Endothelial cell of umbilical vein (primary cell): ENCODE data around the gene TRPM1.

ENCODE experiments used
- CTCF ChIP-seq, 2 donors: IDR thresholded peaks; 1 replicate in 1 of 2; 2 replicates in 1 of 2; pipeline ENCODE4 v1.5.1; 2011; ENCODE audit warnings: low read length in 2 of 2, mild to moderate bottlenecking in 2 of 2, moderate library complexity in 2 of 2, control low read depth in 1 of 2, inconsistent platforms in 1 of 2, low read depth in 1 of 2; ENCODE audit not compliant: insufficient read depth in 1 of 2; ENCODE audit errors: extremely low read depth in 1 of 2
- POLR2AphosphoS5 ChIP-seq: IDR thresholded peaks from 2 replicates; pipeline ENCODE4 v1.6.1; 2012; ENCODE audit warnings: low read depth, mild to moderate bottlenecking, control low read depth, low read length, moderate library complexity; ENCODE audit not compliant: insufficient read depth

DNA sequence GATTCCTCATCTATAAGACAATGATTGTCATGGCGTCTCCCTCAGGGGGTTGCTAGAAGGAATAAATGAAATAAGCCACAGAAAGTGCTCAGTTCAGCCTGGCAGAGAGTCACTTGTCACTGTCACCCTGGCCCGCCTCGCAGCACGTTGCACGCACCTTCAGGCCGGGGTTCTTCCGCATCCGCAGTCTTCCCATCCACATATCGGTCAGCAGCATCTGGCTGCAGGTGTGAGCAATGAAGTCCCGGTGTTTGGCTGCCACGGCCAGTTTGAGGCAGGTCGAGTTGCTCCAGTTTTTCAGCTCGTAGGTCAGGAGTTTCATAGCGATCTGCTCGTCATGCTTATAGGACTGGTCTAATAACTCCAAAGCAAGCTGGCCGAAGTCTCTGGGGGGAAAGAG, 61.6 kb downstream of the TRPM1 start:
- TF ChIP-seq CTCF (IDR thresholded peaks at IDR 0.05; ENCODE audit: extremely low read depth in 1 of 2, insufficient read depth in 1 of 2, low read depth in 1 of 2, low read length in 2 of 2) (no peak), POLR2AphosphoS5 (no peak)
